ENCODE measurements around the gene ZBTB1. TPM values are rescaled to one million over a fixed set of nuclear protein-coding genes. Genes with fewer than 3 reads are reported as not detected.
A peak's percentile ranks its signal among the peaks of the same experiment; 100 is the strongest.

Gene ZBTB1
- total and polyA plus RNA-seq, 9 of the 15 experiments (the other 6 are each of a cell fraction or from before 2014, with no cell fraction given), result 2.3 to 16.5 (median 9.0) TPM

DNA sequence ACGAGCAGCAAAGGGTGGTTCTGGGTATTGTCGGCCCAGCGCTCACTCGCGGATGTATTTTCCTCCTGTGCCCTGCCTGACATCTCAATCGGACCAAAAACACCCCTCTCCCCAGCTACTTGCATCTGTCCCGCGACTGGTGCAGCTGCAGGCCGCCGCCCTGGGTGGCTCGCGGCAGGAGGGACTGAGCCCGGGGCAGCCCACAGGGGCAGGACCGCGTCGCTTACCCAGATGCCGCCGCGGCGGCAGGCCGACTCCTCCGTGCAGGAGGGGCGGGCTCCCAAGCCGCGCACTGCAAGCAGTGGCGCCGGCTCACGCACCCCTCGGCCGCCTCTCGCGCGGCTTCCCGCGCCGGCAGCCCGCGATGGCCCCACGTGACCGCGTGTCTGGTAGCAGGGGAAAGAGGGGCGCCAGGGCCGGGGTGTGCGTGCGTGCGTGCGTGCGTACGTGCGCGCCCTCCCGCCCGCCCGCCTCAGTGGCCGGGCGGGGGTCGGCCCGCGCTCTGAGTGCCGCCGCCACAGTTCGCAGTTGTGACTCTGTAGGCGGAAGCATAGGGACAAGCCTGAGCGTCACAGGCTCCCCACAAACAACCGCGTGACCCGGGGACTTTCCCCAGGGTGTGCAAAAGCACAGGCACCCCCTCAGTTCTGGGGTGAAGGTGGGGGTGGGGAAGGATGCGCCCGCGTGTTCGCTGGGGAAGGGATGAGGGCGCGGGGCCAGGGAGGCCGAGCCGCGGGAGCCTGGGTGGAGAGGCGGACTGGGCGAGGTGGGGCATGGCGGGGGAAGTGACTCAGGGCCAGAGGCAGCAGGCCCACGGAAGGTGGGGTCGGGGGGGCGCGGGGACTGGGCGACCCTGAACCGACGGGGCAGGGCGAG lies 898 bp upstream of the ZBTB1 start, which contains the start of gene ZBTB25 (continued):
- TF ChIP-seq ZNF395 (CRISPR knock-in tag; IDR thresholded peaks at IDR 0.05) (peak; percentile 85), L3MBTL2 (IDR thresholded peaks at IDR 0.05) (peak; percentile 62; the same call in 1 of the 2 replicates), EWSR1 (IDR thresholded peaks at IDR 0.05; ENCODE audit: borderline replicate concordance, low read depth, partially characterized antibody) (no peak), JUNB (CRISPR knock-in tag; conservative IDR thresholded peaks at IDR 0.05) (no peak), ZNF165 (CRISPR knock-in tag; IDR thresholded peaks at IDR 0.05; ENCODE audit: borderline replicate concordance) (no peak), NR2C2 (CRISPR knock-in tag; IDR thresholded peaks at IDR 0.05) (no peak), NR2C2 (tag; IDR thresholded peaks at IDR 0.05) (peak; percentile 43; the same call in 1 of the 2 replicates), ZNF134 (CRISPR knock-in tag; conservative IDR thresholded peaks at IDR 0.05) (no peak), ZNF644 (tag; IDR thresholded peaks at IDR 0.05; ENCODE audit: low read depth) (no peak), POLR2AphosphoS5 (IDR thresholded peaks at IDR 0.05; ENCODE audit: control insufficient read depth, insufficient read depth, low read depth, low read length) (peak; percentile 12; the same call in 1 of the 2 replicates), RBM25 (IDR thresholded peaks at IDR 0.05; ENCODE audit: low read depth, low read length, severe bottlenecking) (peak; percentile 95), PHB (CRISPR knock-in tag; IDR thresholded peaks at IDR 0.05) (no peak), FOSL1 (tag; conservative IDR thresholded peaks at IDR 0.05) (peak; percentile 49), ZNF280A (IDR thresholded peaks at IDR 0.05; ENCODE audit: low read depth, partially characterized antibody) (no peak), KDM5B (IDR thresholded peaks at IDR 0.05; ENCODE audit: insufficient replicate concordance, low read depth, low read length) (peak; percentile 55)
- TF ChIP-seq, protein P1, sequence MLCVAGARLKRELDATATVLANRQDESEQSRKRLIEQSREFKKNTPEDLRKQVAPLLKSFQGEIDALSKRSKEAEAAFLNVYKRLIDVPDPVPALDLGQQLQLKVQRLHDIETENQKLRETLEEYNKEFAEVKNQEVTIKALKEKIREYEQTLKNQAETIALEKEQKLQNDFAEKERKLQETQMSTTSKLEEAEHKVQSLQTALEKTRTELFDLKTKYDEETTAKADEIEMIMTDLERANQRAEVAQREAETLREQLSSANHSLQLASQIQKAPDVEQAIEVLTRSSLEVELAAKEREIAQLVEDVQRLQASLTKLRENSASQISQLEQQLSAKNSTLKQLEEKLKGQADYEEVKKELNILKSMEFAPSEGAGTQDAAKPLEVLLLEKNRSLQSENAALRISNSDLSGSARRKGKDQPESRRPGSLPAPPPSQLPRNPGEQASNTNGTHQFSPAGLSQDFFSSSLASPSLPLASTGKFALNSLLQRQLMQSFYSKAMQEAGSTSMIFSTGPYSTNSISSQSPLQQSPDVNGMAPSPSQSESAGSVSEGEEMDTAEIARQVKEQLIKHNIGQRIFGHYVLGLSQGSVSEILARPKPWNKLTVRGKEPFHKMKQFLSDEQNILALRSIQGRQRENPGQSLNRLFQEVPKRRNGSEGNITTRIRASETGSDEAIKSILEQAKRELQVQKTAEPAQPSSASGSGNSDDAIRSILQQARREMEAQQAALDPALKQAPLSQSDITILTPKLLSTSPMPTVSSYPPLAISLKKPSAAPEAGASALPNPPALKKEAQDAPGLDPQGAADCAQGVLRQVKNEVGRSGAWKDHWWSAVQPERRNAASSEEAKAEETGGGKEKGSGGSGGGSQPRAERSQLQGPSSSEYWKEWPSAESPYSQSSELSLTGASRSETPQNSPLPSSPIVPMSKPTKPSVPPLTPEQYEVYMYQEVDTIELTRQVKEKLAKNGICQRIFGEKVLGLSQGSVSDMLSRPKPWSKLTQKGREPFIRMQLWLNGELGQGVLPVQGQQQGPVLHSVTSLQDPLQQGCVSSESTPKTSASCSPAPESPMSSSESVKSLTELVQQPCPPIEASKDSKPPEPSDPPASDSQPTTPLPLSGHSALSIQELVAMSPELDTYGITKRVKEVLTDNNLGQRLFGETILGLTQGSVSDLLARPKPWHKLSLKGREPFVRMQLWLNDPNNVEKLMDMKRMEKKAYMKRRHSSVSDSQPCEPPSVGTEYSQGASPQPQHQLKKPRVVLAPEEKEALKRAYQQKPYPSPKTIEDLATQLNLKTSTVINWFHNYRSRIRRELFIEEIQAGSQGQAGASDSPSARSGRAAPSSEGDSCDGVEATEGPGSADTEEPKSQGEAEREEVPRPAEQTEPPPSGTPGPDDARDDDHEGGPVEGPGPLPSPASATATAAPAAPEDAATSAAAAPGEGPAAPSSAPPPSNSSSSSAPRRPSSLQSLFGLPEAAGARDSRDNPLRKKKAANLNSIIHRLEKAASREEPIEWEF (CRISPR knock-in tag; IDR thresholded peaks at IDR 0.05), result no peak
- TF ChIP-seq, protein P2, sequence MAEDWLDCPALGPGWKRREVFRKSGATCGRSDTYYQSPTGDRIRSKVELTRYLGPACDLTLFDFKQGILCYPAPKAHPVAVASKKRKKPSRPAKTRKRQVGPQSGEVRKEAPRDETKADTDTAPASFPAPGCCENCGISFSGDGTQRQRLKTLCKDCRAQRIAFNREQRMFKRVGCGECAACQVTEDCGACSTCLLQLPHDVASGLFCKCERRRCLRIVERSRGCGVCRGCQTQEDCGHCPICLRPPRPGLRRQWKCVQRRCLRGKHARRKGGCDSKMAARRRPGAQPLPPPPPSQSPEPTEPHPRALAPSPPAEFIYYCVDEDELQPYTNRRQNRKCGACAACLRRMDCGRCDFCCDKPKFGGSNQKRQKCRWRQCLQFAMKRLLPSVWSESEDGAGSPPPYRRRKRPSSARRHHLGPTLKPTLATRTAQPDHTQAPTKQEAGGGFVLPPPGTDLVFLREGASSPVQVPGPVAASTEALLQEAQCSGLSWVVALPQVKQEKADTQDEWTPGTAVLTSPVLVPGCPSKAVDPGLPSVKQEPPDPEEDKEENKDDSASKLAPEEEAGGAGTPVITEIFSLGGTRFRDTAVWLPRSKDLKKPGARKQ (CRISPR knock-in tag; IDR thresholded peaks at IDR 0.05), result no peak
